DMS 273 treated with DMSO at 0.1 percent for 48 hours (cell line): Measurements from ENCODE around the gene KRTAP5-5.
"Not testable (repeated sequence)": the region's sequence is repeated elsewhere in the genome, so short reads cannot be mapped to it uniquely, and the experiment has no call there.

ENCODE experiments used
- DNase-seq: peaks from one replicate; lab custom pipeline; 2025; lab: John Stamatoyannopoulos, UW

Gene KRTAP5-5

GRCh38 chr11:1642288-1643145 lies 12.9 kb downstream of the KRTAP5-5 start:
- DNase-seq: no peak

DNA sequence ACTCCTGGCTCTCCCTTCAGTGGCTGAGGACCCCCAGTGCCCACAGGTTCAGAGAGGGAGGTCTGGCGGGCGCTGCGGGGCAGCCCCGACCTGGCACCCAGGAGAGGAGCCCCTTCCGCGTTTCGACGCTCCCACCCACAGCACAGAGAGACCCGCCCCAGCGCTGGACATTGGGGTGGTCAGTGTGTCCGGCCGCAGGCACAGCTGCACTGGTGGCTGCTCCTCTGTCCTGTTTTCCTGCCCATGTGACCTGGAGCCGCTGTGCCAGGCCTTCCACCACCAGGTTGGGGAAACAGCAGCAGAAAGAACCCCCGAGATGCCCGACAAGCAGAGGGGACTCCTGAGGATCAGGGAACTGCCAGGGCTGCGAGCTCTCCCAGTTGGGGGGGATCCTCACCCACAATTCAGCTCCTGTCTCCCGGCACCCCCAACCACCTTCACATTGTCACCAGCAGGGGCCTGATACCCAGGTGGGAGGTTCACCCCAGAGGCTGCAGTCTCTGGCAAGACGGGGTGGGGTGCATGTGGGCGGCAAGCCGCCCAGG lies 13.6 kb downstream of the KRTAP5-5 start:
- DNase-seq: no peak

DNA sequence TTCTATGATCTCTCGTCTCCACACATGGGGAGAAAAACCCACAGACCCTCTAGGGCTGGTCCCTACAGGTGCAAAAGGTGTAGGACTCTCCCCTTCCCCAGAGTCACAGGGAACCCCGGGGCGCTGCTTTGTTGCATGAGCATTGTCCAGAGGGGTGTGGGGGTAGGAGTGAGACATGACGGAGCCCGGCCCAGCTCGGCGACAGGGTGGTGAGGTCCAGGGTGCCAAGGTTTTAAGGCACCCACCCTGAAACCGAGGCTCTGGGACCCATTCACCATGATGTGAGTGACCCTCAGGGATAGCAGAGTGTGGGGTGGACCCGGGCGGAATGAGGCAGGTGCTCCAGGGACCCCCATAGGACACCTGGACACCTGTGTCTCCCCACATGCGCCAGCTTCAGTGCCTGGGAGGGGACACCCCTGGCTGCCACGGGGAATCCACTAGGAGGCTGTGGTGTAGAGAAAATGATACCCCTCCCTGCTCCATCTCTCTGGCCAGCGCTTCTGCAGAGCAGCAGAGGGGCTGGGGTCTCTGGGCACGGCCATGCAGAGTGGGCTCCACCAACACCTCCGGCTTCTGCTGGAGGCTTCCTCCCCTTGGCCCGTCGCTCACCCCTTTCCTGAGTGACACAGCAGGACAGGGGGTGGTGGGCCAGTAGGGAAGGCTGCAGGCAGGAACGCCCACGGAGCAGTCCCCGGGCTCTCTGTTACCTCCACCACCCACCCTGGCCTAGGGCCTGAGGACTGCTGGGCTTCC lies 15.2 kb downstream of the KRTAP5-5 start:
- no peak for DNase-seq

- no peak for DNase-seq
Observed at GRCh38 chr11:1645357-1645821, 15.8 kb downstream of the KRTAP5-5 start.

DNA sequence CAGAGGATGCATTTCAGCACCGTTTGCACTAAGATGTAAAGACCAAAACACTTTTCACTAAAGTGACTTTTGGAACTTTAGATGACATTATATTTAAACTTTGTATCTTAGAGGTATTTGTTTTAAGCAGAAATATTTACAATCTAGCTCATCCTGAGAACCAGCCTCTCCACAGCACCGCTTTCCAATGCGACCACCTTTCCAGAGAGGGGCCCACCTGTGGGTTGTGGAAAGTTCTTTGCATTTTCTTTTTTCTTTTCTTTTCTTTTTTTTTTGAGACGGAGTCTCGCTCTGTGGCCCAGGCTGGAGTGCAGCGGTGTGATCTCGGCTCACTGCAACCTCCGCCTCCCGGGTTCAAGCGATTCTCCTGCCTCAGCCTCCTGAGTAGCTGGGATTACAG lies 17.0 kb downstream of the KRTAP5-5 start:
- not testable (repeated sequence) for DNase-seq

GRCh38 chr11:1647901-1648652 lies 18.5 kb downstream of the KRTAP5-5 start:
- DNase-seq: no peak

DNA sequence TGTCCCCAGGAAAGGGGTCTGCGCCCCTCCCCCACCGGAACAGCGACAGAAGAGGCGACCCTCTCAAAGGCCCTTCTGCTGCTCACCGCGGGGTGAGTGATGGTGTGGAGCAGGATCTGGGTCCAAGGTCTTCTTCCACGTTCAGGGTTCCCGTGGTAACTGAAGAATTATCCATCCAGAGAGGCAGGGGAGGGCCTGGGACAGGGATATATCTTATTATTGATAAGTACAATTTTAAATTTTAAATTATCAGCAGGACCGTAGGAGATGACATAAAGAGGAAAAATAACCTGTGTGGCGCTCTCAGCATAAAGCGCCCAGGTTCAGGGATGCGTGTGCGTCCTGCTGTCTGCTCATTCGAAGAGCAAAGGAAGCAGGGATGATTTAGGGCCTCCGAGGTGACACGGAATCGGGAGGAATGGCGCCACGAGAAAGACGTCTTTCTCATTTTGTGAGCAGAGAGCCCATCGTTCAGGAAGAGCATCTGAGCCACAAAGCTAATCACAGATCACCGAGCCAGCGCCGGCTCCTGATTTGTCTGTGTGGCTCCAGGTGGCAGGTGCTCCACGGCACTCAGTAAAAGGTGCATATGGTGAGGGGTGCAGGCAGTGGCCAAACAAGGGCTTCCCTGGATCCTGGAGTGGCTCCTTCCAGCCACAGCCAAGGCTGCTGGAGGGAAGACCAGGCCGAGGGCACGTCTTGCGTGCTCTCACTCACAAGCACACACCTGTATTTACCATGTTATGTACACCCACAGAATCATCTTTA lies 19.3 kb downstream of the KRTAP5-5 start:
- no peak for DNase-seq

GRCh38 chr11:1650034-1650917 lies 20.7 kb downstream of the KRTAP5-5 start:
- DNase-seq: no peak

- no peak for DNase-seq
Observed at GRCh38 chr11:1650918-1651262, 21.3 kb downstream of the KRTAP5-5 start.

- DNase-seq: no peak
Observed at GRCh38 chr11:1651411-1651980, 21.9 kb downstream of the KRTAP5-5 start.

DNA sequence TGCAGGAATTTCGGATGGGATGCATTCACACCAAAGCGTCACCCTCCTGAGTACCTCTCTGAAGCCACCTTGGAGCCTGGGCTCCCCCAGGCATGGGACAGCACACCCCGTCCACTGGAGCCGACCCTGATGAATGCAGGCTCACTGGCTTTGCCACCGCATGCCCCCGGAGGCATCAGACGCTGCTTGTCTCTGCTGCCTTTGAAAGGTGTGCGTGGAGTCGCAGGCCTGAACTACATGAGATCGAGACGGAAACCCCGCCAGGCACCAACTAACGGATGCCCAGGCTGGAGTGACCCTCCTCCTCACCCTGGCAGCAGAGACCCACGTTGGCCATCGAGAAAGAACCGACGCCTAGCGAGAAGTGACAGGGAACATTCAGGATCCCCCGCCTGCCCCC lies 22.5 kb downstream of the KRTAP5-5 start:
- DNase-seq: no peak

DNA sequence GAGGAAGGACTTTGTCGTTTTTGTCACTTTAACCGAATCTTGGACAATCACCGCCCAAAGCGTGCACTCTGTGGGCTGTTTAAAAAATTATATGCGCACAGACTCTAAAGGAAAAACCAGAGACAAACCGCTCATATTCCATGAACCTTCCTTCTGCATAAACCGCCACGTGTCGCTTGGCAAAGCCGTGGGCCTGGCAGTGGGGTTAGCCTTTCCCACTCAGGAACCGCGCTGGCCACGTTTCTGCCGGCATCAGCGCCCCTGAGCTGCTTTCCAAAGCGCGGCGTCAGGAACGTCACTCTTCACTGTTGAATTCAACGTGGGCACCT lies 22.8 kb downstream of the KRTAP5-5 start:
- no peak for DNase-seq

GRCh38 chr11:1652771-1653540 lies 23.4 kb downstream of the KRTAP5-5 start:
- DNase-seq: no peak

GRCh38 chr11:1653541-1654387 lies 24.2 kb downstream of the KRTAP5-5 start:
- no peak for DNase-seq

DNA sequence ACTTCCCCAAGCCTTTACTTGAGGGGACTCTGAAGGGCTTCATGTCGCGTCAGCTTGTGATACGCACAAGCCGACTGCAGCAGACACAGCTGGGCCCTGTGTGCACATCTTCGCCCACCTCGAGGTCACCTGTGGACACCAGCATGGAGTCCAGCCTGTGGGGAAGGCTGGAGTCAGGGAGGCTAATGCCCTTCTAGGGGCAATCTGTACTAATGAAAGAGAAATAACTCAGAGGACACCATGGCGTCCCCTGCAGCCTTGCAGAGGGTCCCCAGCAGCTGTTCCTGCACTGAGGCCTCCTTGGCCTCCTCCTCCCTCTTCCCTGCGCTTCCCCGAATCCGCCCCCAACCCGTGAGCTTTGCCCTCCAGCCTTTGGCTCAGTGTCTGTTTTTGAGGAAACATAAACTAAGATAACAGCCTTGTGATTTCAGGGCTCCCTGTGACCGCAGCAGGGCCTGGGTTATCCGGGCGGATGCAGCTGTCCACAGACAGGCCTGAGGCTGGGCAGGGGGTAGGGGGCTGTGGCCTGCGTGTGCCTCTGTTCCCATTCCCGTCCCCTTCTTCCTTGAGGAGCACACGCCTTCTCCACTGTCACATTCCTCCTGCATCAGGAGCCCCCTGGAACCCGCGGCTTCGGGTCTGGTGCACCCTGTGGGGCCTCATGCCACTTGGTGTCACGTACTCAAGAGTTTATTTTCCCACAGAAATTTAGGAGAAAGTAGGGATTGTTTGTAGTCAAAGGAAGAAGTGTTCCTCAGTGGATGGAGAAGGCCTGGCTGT lies 25.0 kb downstream of the KRTAP5-5 start:
- DNase-seq: no peak

DNA sequence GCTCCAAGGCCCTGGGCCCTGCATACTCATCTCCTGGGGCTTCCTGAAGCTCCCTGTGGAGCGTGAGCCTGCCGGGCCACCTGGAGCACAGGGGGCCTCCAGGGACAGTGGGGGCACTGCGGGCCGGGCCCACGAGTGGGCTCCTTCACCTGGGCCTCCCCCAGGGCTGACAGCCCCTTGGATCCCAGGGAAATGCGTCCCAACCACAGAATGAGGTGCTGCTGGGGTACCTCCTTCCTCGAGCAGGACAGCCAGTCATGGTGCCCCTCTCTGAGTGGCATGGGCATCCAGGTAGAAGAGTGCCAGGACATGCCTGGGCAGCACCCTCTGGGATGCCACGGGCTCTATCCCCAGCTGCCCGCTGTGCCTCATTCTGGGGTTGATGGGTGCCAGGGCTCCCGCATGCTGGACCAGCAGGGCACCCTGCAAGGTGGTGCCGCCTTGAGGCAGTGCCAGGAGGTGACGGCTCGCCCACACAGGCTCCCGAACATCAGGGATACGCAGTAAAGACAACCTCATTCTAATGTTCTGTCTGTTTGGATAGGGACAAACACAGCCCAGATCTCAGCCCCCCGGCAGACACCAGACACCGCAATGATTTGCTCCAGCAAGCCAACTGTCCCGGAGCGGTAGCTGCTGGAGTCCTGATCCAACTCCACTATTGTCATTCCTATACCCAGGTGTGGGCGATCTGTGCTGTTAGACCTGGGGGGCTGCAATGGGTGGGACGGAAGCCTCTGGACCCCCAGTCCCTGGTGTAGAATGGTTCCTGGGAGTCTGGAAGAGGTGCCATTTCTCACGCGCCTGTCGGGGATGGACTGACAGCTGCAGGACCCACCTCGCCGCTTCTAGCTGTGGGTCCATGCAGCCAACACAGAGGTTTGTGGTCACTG lies 25.8 kb downstream of the KRTAP5-5 start:
- DNase-seq: no peak

GRCh38 chr11:1656061-1656441 lies 26.5 kb downstream of the KRTAP5-5 start:
- no peak for DNase-seq
